Right lobe of liver (tissue), 6 donors: ENCODE results near the gene SRGAP2B. TPM values are rescaled to one million over a fixed set of nuclear protein-coding genes. Genes with fewer than 3 reads are reported as not detected.
"Not testable (repeated sequence)": the region's sequence is repeated elsewhere in the genome, so short reads cannot be mapped to it uniquely, and the experiment has no call there.

ENCODE experiments used
- ATAC-seq, 4 donors: fragments of 200-7000 bp; cut with Tn5 transposase; one replicate each; pipeline ENCODE4 v1.9.1; 2020; ENCODE audit warnings: mild to moderate bottlenecking in 4 of 4, moderate library complexity in 4 of 4
- DNase-seq, 3 donors: peaks; one replicate each; pipeline ENCODE4 v3.0.0-alpha.2; 2020
- H3K27ac ChIP-seq, 3 donors: fragments of 200-600 bp; one replicate each; pipeline ENCODE4 v1.8.0; 2022
- H3K27me3 ChIP-seq, 2 donors: fragments of 200-600 bp; one replicate each; pipeline ENCODE4 v1.8.0; 2022
- H3K36me3 ChIP-seq, 4 donors: fragments of 200-600 bp; sonication (generic) in 1 of 4; one replicate each; pipeline versions ENCODE4 v1.5.1 to v1.8.0; 2017 to 2022; ENCODE audit warnings: control low read depth in 1 of 4
- H3K4me1 ChIP-seq, 4 donors: fragments of 200-600 bp; sonication (generic) in 1 of 4; one replicate each; pipeline versions ENCODE4 v1.5.1 to v1.8.0; 2017 to 2022; ENCODE audit warnings: control low read depth in 1 of 4
- H3K4me3 ChIP-seq, 3 donors: fragments of 200-600 bp; one replicate each; pipeline ENCODE4 v1.8.0; 2022
- H3K9me3 ChIP-seq, 4 donors: fragments of 200-600 bp; sonication (generic) in 1 of 4; one replicate each; pipeline versions ENCODE4 v1.5.1 to v1.8.0; 2017 to 2022; ENCODE audit warnings: control low read depth in 1 of 4
- WGBS: methylation state at CpG from one replicate; pipeline ENCODE4 v1.1.6; 2018; ENCODE audit warnings: low coverage, low lambda C conversion rate; ENCODE audit not compliant: insufficient coverage; ENCODE audit errors: missing lambda C conversion rate; 5-methylcytosine and 5-hydroxymethylcytosine counted together
- intact Hi-C, 2 donors: fragments of 100-400 bp; cut with DNase I; formaldehyde crosslinking; loops; one replicate each; pipeline versions ENCODE4 v1.11.2 to v1.14.1; 2022
- long read RNA-seq: library from polyadenylated mRNA; unstranded; transcript quantifications from one replicate; pipeline ENCODE4 v2.0.0, GENCODE V29; 2019
- total RNA-seq, 6 experiments: library from RNA; depleted of rRNA in 2 of 6; stranded (reverse); fragments of >200 nt in 2 of 6; fragmentation: NEBNext Ultra II Directional in 3 of 6; extraction: Animal tissue kit (Norgen Biotek cat#: 25700) in 3 of 6; gene quantifications; one replicate each; pipeline versions ENCODE4 v1.1.0 to v1.2.4, GENCODE V29; 2016 to 2023
- donor health status: DM: no; HTN: yes; CAD: no.
- donor health status: DM: no; HTN: no; CAD: no.
- donor health status: DM: no; HTN: no; CAD: no.
- donor health status: DM: no; HTN: yes; CAD: no.
- donor health status: DM: no; HTN: yes; CAD: no.

The SRGAP2B gene
- 1 to 10 TPM; 4.5 to 6.6 (median 6.1) TPM for total RNA-seq
- long read RNA-seq = 0 reads

DNA sequence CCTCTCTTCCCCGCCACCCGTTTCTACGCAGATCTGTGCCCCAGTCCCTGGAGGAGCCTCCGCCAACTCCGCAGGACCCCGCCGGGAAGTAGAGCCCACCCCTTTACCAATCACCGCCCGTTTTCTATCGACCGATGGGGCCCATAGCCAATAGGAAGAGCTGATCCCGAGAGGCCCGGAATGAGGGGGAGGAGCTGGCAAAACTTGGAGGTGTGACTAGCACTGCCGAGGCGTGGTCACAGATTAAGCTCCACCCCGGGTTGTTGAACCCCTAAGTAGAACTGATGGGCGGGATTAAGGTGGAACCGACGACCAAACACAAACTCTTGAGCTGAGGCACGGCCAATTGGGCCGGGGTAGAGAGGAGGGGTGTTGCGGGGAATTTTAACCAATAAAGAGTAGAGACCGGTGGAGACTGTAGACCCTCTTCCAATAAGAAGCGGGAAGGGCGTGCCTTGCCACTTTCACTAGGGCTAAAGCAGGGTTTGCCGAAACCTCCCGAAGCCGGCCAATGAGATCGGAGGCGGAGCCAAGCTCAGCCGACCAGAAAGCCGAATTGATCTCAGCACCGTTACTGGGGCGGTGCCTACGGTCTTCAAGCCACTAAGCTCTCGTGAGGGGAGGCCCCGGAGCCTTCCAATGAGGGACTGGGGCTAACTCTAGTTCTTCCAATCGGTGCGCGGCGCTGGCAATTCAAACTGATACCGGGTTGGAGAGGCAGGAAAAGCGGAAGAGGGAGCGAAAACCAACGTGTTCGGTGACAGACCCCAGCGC is at the start of gene SRGAP2B, which contains the start of gene FAM72D:
TSS of gene SRGAP2B (minus strand) at position 45 of the 774 bp plus-strand sequence. CDS start 2,427 bp downstream, outside the sequence.
TSS of gene FAM72D (plus strand) at position 691 of the 774 bp plus-strand sequence. CDS start 874 bp downstream, outside the sequence.
- intact Hi-C loops, H3K27ac ChIP-seq, H3K9me3 ChIP-seq, DNase-seq, H3K4me1 ChIP-seq, H3K36me3 ChIP-seq, H3K27me3 ChIP-seq: not testable (repeated sequence)
- peak within 1 kb of the TSS; percentile 29 to 54 (median 38) for H3K4me3 ChIP-seq
- no CpG with 5 or more reads among the region's 47 CpGs for WGBS
- ATAC-seq = peak; percentile 81 to 88 (median 84)

DNA sequence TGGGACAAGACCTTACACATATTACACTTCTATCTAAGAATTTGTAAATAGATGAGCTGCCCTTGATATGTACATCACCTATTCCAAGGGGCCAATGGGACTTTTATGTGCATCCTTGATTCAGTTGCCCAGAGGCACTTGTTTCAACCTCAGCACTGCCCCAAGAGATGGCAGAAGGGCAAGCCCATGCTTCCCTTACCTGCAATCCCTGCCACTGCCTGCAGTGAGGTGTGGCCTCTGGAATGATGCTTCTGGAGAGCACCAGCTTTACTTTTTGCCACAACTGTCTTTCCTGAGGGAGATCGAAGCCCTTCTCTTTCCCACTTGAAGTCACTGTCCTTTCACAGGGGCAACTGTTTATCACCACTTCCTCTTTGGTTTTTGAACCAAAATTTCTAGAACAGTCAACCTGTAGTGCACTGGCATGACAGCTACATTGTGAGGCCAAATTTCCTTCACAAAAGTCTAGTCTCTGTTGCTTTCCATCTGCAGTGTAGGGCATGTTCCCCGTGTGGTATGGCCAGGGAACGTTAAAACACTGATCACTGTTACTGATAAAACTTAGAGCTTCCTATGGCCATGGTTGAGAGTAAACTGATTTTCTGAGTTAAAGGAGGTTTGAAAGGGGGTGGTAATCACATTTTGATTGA is 49.3 kb upstream of the SRGAP2B start:
- H3K4me3 ChIP-seq, DNase-seq, ATAC-seq, intact Hi-C loops, H3K4me1 ChIP-seq, H3K9me3 ChIP-seq, H3K27me3 ChIP-seq, H3K36me3 ChIP-seq, H3K27ac ChIP-seq: not testable (repeated sequence)
- WGBS = no CpG with 5 or more reads among the region's 3 CpGs

DNA sequence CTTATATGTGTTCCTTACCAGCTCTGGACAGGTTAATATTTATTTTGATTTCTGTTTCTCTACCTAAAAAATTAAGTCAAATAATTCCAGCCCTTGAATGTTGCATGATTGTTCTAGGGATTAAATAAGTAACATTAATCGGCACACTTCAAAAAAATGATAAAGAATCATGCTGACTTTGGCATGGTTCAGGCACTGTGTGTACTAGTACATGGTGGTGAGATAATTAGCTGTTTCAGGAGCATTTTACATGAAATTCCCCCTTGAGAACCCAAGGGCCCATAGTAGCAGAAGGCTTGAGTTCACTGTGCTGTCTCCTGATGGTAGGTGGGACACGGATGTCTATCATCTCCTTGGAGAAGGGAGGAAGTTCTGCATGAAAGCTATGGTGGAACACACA is 45.4 kb upstream of the SRGAP2B start:
- ATAC-seq, DNase-seq, H3K27me3 ChIP-seq, H3K4me3 ChIP-seq, H3K36me3 ChIP-seq, H3K4me1 ChIP-seq, intact Hi-C loops, H3K27ac ChIP-seq, H3K9me3 ChIP-seq: not testable (repeated sequence)
- 67% methylated on average over 1 of the region's 2 CpGs for WGBS

DNA sequence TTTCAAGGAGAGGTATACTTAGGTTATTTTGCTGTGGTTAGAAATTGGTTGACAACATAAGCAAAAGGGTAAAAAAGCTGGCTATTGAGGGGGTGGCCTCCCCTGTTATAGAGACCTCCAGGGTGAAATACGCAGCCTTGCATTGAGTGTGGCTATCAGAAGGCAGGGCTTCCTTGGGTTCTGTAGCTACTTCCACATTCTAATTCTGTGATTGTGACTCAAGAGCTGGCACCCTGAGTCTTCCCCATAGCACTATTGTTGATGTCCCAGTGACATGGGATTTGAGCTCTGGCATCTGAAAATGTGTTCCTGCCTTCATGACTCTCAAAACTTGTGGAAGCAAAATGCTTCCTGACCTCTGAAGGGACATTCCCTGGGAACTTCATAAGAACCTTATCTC is 39.3 kb upstream of the SRGAP2B start:
- peak in 3 of 4 donors; percentile 59 to 75 (median 60) for ATAC-seq
- intact Hi-C loops = not testable (repeated sequence)
- no CpG with 5 or more reads among the region's 1 CpG for WGBS

DNA sequence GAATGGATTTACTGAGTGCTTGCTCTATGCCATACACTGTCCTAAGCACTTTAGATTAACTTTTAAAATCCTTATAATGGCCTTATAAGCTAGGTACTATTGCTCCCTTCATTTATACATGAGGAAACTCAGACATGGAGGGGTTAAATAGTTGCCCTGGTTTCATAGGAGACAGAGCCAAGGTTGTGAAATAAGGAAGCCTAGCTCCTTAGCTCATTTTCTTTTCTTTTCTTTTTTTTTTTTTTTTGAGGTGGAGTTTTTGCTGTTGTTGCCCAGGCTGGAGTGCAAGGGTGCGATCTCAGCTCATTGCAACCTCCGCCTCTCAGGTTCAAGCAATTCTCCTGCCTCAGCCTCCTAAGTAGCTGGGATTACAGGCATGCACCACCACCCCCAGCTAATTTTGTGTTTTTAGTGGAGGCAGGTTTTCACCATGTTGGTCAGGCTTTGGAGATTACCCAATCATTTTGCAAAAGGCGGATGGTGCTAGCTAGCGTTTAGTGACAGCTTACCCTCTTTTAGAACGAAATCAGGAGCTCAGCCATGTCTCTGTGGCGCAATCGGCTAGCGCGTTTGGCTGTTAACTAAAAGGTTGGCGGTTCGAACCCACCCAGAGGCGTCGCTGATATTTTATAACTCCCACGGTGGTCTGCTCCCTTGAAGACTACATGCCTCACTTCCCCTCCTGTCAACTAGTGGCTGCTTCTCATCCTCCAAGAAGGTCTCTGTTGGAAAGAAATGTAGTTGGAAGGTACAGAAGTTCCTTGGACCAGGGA is 33.8 kb upstream of the SRGAP2B start:
- H3K4me1 ChIP-seq, H3K4me3 ChIP-seq, H3K9me3 ChIP-seq, H3K27ac ChIP-seq, H3K27me3 ChIP-seq, intact Hi-C loops, H3K36me3 ChIP-seq, DNase-seq: not testable (repeated sequence)
- ATAC-seq = peak in 1 of 4 donors; percentile 23
- WGBS = 66% methylated on average over 14 of the region's 14 CpGs

More for the DNA sequence above, 39.3 kb upstream of the SRGAP2B start:
- H3K9me3 ChIP-seq, H3K4me1 ChIP-seq, H3K4me3 ChIP-seq, H3K27ac ChIP-seq, H3K36me3 ChIP-seq, DNase-seq, H3K27me3 ChIP-seq: not testable (repeated sequence)

DNA sequence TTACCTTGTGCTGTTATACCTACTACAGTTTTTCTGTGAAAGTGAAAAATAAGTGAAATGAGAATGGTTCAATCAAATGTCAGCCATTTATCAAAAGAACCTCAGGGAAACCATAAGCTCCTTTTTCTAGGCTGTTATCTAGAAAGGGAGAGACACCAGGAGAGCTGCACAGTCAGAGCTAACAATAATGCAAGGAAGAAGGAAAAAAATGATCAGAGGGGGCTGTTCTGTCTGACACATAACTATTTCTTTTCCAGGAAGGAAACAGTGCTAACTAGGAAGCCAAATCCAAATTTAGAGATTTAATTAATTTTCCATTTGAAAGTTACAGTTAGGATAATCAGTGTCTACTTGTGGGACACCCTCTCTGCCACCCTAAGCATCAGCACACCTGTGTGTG is 32.0 kb upstream of the SRGAP2B start:
- H3K36me3 ChIP-seq, ATAC-seq, H3K27me3 ChIP-seq, intact Hi-C loops, H3K4me1 ChIP-seq, DNase-seq, H3K4me3 ChIP-seq, H3K9me3 ChIP-seq, H3K27ac ChIP-seq: not testable (repeated sequence)

DNA sequence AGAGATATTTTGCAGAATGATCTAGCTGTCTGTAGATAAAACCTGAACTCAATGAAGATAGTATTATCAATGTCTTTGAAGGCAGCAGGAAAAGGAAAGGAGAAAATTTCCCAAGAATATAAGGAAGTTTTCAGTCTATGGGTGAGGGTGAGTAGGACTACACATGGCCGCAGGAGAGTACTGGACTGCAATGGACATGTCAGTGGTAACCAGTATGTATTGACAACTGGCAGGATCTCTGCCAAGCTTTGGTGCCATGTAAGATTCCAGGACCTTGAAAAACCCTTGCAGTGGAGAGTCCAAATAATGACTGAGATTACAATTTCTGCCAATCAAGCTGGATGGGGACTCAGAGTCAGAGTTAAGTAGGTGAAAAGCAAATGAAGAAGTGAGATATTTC is 30.0 kb upstream of the SRGAP2B start:
- WGBS = no CpG with 5 or more reads among the region's 1 CpG
- H3K4me1 ChIP-seq, H3K36me3 ChIP-seq, H3K9me3 ChIP-seq, DNase-seq, intact Hi-C loops, H3K27me3 ChIP-seq, H3K4me3 ChIP-seq, H3K27ac ChIP-seq, ATAC-seq: not testable (repeated sequence)

DNA sequence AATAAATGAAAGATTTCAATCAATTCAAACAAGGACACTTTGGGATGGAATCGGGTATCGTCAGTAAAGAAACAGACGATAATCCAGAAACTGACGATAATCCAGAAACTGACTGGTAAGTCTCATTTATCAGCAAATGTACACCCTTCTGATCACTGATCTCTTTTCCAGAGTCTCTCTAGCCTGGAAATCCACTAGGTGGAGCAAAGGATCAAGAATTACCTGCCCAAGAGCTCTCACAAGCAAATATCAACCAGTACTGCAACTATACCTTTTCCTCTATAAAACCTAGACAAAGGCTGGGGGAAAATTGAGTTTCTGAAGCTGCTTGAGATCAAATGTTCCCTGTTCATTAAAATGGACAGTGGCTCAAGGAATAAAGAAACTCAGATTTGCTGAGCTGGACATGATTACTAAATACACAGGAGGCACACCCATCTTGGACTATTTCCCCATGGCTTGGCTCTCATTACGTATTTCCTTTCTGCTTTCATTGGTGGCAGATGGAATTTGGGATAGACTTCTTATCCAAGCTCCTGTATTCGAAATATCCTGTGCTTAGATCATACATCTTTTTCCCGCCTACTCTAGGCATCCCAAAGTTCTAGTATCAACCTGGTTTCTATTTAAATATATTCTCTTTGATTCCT is 29.0 kb upstream of the SRGAP2B start:
- DNase-seq, H3K4me3 ChIP-seq, H3K27me3 ChIP-seq, H3K36me3 ChIP-seq, H3K4me1 ChIP-seq, intact Hi-C loops, H3K27ac ChIP-seq, H3K9me3 ChIP-seq: not testable (repeated sequence)
- ATAC-seq = peak; percentile 72 to 77 (median 74)
- no CpG with 5 or more reads among the region's 7 CpGs for WGBS

DNA sequence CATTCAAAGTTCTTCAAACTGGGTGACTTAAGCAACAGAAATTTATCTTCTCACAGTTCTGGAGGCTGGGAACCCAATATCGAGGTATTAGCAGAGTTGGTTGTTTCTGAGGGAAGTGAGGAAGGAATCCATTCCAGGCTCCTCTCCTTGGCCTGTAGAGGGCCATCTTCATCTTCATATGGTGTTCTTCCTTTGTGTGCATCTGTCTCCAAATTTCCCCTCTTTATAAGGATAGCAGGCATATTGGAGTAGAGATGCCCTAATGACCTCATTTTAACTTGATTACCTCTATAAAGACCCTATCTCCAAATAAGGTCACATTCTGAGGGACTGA is 27.9 kb upstream of the SRGAP2B start:
- H3K36me3 ChIP-seq, DNase-seq, H3K27me3 ChIP-seq, H3K9me3 ChIP-seq, H3K4me1 ChIP-seq, H3K27ac ChIP-seq, H3K4me3 ChIP-seq, intact Hi-C loops: not testable (repeated sequence)
- ATAC-seq = peak in 3 of 4 donors; percentile 26 to 52 (median 48)
- WGBS = no CpG with 5 or more reads among the region's 1 CpG

DNA sequence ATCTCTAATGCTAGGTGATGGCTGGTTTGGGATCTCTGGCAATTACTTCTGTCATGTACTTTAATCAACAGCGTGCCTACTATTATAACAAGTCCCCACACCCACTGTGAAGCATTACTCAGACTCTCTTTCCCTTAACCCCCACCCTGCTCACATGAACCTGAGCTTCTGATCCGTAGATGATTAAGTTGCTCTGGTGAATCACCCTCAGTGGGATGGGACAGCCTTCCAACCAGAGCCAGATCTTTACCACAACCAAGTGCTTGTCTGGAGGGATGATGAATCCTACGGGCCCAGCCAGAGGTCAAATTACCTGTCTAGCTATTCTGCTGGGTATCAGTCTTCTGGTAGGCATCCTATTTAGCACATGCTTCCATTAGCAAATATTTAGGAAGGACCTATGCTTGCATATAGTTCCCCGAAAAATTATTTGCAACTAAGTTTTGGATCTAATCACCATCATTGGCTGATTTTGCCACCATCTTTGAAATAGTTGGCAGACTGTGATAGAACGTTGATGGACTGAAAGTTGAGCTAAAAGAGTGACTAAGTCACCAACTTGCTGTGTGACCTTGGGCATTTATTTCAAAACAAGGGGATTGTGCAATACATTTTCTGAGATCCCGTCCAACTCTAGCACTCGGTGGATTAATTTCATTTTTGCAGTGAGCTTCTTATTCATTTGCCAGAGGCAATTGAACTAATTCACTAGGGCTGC is 27.4 kb upstream of the SRGAP2B start:
- not testable (repeated sequence) for H3K27ac ChIP-seq, H3K27me3 ChIP-seq
- no CpG with 5 or more reads among the region's 7 CpGs for whole genome bisulfite sequencing

More for the DNA sequence above, 27.4 kb upstream of the SRGAP2B start:
- H3K4me3 ChIP-seq, DNase-seq, H3K36me3 ChIP-seq, H3K4me1 ChIP-seq, H3K9me3 ChIP-seq, intact Hi-C loops: not testable (repeated sequence)
- peak; percentile 48 to 85 (median 80) for ATAC-seq
